ENCODE results near the gene HTR3E.

DNA sequence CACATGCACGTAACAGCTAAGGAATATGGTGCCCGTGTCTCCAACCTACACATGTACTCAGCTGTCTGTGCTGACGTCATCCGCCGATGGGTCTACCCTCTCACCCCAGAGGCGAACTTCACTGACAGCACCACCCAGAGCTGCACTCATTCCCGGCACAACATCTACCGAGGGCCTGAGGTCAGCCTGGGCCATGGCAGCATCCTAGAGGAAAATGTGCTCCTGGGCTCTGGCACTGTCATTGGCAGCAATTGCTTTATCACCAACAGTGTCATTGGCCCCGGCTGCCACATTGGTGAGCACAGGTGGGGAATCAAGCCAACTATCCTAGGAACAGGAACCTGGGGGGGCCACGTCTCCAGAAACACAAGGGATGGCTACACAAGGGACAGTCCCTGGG, 43.6 kb downstream of the HTR3E start:
- TF ChIP-seq CTCF (IDR thresholded peaks at IDR 0.05) (no peak), PBX3 (IDR thresholded peaks at IDR 0.05) (no peak), GATA3 (IDR thresholded peaks at IDR 0.05; ENCODE audit: borderline replicate concordance) (no peak), ESRRA (IDR thresholded peaks at IDR 0.05; ENCODE audit: borderline replicate concordance, low read length) (no peak)
- TF ChIP-seq, protein P1, sequence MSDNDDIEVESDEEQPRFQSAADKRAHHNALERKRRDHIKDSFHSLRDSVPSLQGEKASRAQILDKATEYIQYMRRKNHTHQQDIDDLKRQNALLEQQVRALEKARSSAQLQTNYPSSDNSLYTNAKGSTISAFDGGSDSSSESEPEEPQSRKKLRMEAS (IDR thresholded peaks at IDR 0.05), result no peak
- TF ChIP-seq, protein P2, sequence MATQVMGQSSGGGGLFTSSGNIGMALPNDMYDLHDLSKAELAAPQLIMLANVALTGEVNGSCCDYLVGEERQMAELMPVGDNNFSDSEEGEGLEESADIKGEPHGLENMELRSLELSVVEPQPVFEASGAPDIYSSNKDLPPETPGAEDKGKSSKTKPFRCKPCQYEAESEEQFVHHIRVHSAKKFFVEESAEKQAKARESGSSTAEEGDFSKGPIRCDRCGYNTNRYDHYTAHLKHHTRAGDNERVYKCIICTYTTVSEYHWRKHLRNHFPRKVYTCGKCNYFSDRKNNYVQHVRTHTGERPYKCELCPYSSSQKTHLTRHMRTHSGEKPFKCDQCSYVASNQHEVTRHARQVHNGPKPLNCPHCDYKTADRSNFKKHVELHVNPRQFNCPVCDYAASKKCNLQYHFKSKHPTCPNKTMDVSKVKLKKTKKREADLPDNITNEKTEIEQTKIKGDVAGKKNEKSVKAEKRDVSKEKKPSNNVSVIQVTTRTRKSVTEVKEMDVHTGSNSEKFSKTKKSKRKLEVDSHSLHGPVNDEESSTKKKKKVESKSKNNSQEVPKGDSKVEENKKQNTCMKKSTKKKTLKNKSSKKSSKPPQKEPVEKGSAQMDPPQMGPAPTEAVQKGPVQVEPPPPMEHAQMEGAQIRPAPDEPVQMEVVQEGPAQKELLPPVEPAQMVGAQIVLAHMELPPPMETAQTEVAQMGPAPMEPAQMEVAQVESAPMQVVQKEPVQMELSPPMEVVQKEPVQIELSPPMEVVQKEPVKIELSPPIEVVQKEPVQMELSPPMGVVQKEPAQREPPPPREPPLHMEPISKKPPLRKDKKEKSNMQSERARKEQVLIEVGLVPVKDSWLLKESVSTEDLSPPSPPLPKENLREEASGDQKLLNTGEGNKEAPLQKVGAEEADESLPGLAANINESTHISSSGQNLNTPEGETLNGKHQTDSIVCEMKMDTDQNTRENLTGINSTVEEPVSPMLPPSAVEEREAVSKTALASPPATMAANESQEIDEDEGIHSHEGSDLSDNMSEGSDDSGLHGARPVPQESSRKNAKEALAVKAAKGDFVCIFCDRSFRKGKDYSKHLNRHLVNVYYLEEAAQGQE (IDR thresholded peaks at IDR 0.05), result no peak
